ENCODE results near the gene TAF12. TPM values are rescaled to one million over a fixed set of nuclear protein-coding genes. Genes with fewer than 3 reads are reported as not detected.
"Not testable (repeated sequence)": the region's sequence is repeated elsewhere in the genome, so short reads cannot be mapped to it uniquely, and the experiment has no call there.

Gene TAF12
- polyA plus RNA-seq, 1 donor from 2014 or later, result 59.3 TPM

GRCh38 chr1:28601696-28602095 lies 41.2 kb downstream of the TAF12 start:
- Histone ChIP-seq H3K9me2 (ENCODE audit: insufficient read depth, low read length) (no peaks in the 10 kb centered on the region), H3K9ac (ENCODE audit: low read length) (no peak overlapping the region), H4K20me1 (ENCODE audit: insufficient read depth) (no peaks in the 10 kb centered on the region), H3K27me3 (ENCODE audit: insufficient read depth, low read depth, low read length) (no peaks in the 10 kb centered on the region), H3K36me3 (ENCODE audit: insufficient read depth, low read length) (no peaks in the 10 kb centered on the region), H2AFZ (ENCODE audit: low read depth, low read length) (no peak overlapping the region), H3K9me3 (ENCODE audit: low read length) (no peaks in the 10 kb centered on the region), H3K79me2 (replicated peaks; ENCODE audit: insufficient read depth, low read length) (no peaks in the 10 kb centered on the region), H3K4me3 (ENCODE audit: low read length) (no peak overlapping the region), H3F3A (ENCODE audit: insufficient read depth, low read length, poor library complexity, severe bottlenecking) (no peaks in the 10 kb centered on the region), H3K27ac (ENCODE audit: low read length) (no peak overlapping the region), H3K4me2 (ENCODE audit: low read length) (no peak overlapping the region)
- TF ChIP-seq EZH2 (IDR thresholded peaks at IDR 0.05; ENCODE audit: borderline replicate concordance, insufficient read depth, low read length, poor library complexity, severe bottlenecking) (no peak), TAF1 (IDR thresholded peaks at IDR 0.05; ENCODE audit: low read depth) (no peak), POLR2AphosphoS5 (IDR thresholded peaks at IDR 0.05) (no peak), CTCF (IDR thresholded peaks at IDR 0.05; ENCODE audit: poor library complexity, severe bottlenecking) (no peak), RAD21 (conservative IDR thresholded peaks at IDR 0.05) (no peak), MXI1 (conservative IDR thresholded peaks at IDR 0.05; ENCODE audit: poor library complexity, severe bottlenecking) (no peak), SMC3 (conservative IDR thresholded peaks at IDR 0.05; ENCODE audit: poor library complexity) (no peak), EP300 (conservative IDR thresholded peaks at IDR 0.05; ENCODE audit: poor library complexity, severe bottlenecking) (no peak)
- TF ChIP-seq, protein P1, sequence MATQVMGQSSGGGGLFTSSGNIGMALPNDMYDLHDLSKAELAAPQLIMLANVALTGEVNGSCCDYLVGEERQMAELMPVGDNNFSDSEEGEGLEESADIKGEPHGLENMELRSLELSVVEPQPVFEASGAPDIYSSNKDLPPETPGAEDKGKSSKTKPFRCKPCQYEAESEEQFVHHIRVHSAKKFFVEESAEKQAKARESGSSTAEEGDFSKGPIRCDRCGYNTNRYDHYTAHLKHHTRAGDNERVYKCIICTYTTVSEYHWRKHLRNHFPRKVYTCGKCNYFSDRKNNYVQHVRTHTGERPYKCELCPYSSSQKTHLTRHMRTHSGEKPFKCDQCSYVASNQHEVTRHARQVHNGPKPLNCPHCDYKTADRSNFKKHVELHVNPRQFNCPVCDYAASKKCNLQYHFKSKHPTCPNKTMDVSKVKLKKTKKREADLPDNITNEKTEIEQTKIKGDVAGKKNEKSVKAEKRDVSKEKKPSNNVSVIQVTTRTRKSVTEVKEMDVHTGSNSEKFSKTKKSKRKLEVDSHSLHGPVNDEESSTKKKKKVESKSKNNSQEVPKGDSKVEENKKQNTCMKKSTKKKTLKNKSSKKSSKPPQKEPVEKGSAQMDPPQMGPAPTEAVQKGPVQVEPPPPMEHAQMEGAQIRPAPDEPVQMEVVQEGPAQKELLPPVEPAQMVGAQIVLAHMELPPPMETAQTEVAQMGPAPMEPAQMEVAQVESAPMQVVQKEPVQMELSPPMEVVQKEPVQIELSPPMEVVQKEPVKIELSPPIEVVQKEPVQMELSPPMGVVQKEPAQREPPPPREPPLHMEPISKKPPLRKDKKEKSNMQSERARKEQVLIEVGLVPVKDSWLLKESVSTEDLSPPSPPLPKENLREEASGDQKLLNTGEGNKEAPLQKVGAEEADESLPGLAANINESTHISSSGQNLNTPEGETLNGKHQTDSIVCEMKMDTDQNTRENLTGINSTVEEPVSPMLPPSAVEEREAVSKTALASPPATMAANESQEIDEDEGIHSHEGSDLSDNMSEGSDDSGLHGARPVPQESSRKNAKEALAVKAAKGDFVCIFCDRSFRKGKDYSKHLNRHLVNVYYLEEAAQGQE (IDR thresholded peaks at IDR 0.05; ENCODE audit: borderline replicate concordance), result no peak

GRCh38 chr1:28596276-28596675 lies 46.6 kb downstream of the TAF12 start:
- not testable (repeated sequence) for H3K9ac ChIP-seq (ENCODE audit: low read length); H3K9me3 ChIP-seq (ENCODE audit: low read length); H3K9me2 ChIP-seq (ENCODE audit: insufficient read depth, low read length); H3F3A ChIP-seq (ENCODE audit: insufficient read depth, low read length, poor library complexity, severe bottlenecking); H3K27ac ChIP-seq (ENCODE audit: low read length); H4K20me1 ChIP-seq (ENCODE audit: insufficient read depth); H3K79me2 ChIP-seq (replicated peaks; ENCODE audit: insufficient read depth, low read length); H3K4me2 ChIP-seq (ENCODE audit: low read length); H2AFZ ChIP-seq (ENCODE audit: low read depth, low read length); H3K27me3 ChIP-seq (ENCODE audit: insufficient read depth, low read depth, low read length); H3K36me3 ChIP-seq (ENCODE audit: insufficient read depth, low read length); H3K4me3 ChIP-seq (ENCODE audit: low read length)

Measured in neural cell (in vitro differentiated cells).